ENCODE measurements around the gene ELK1. TPM values are rescaled to one million over a fixed set of nuclear protein-coding genes. Genes with fewer than 3 reads are reported as not detected.

The ELK1 gene
- total and polyA plus RNA-seq, 2 experiments from 2014 or later, result 19.2 to 39.5 TPM

GRCh38 chrX:47621851-47622250 is 28.5 kb downstream of the ELK1 start:
- Histone ChIP-seq H3K27ac (ENCODE audit: low read depth) (no peak overlapping the region), H3K36me3 (ENCODE audit: insufficient read depth) (no peaks in the 10 kb centered on the region), H3K27me3 (ENCODE audit: insufficient read depth) (no peaks in the 10 kb centered on the region), H3K79me2 (replicated peaks; ENCODE audit: insufficient read depth) (no peaks in the 10 kb centered on the region), H2AFZ (no peak overlapping the region), H3K4me2 (no peak overlapping the region), H4K20me1 (replicated peaks; ENCODE audit: insufficient read depth) (no peaks in the 10 kb centered on the region), H3F3A (replicated peaks; ENCODE audit: low read depth) (no peaks in the 10 kb centered on the region), H3K4me1 (ENCODE audit: insufficient read depth) (no peaks in the 10 kb centered on the region), H3K4me3 (no peak overlapping the region), H3K9me2 (ENCODE audit: insufficient read depth) (no peaks in the 10 kb centered on the region)
- Mint-ChIP-seq H3K4me1 (peaks cover 25% of the 10 kb centered on the region), H3K9me3 (no peaks in the 10 kb centered on the region), H3K36me3 (ENCODE audit: low read depth) (no peaks in the 10 kb centered on the region), H3K27me3 (ENCODE audit: insufficient read depth, low read depth, poor library complexity) (peaks cover 12% of the 10 kb centered on the region), H3K27ac (no peak overlapping the region), H3K4me3 (no peak overlapping the region)
- no peak for TF ChIP-seq EZH2 (IDR thresholded peaks at IDR 0.05; ENCODE audit: low read depth, unreplicated experiment)
- no peak for TF ChIP-seq ZNF462 (CRISPR knock-in tag; IDR thresholded peaks at IDR 0.05)
- TF ChIP-seq NANOG (IDR thresholded peaks at IDR 0.05; ENCODE audit: borderline replicate concordance), result no peak
- no peak for TF ChIP-seq JUNB (IDR thresholded peaks at IDR 0.05; ENCODE audit: unreplicated experiment)
- no peak for TF ChIP-seq ETS1 (IDR thresholded peaks at IDR 0.05)
- no peak for TF ChIP-seq STAT1 (IDR thresholded peaks at IDR 0.05; ENCODE audit: unreplicated experiment)
- TF ChIP-seq ZNF114 (CRISPR knock-in tag; IDR thresholded peaks at IDR 0.05), result no peak
- no peak for TF ChIP-seq CTCF (conservative IDR thresholded peaks at IDR 0.05; ENCODE audit: low read depth in 2 of 2)
- no peak for TF ChIP-seq REST (IDR thresholded peaks at IDR 0.05; ENCODE audit: unreplicated experiment)
- TF ChIP-seq EZH2phosphoT487 (IDR thresholded peaks at IDR 0.05; ENCODE audit: unreplicated experiment), result no peak
- TF ChIP-seq ZNF331 (CRISPR knock-in tag; IDR thresholded peaks at IDR 0.05; ENCODE audit: low read depth), result no peak
- no peak for DNase-seq (ENCODE audit: low spot score)
- no peak for ATAC-seq

All from GM23338 (cell line).